ENCODE measurements around the gene SLC37A1.
"Not testable (repeated sequence)": the region's sequence is repeated elsewhere in the genome, so short reads cannot be mapped to it uniquely, and the experiment has no call there.

The SLC37A1 gene

GRCh38 chr21:42513151-42513984 is at the start of gene SLC37A1:
Gene SLC37A1, plus strand, starts transcription at chr21:42513852. Its CDS starts 4,603 bp downstream, at chr21:42518455.
- no peak for DNase-seq

GRCh38 chr21:42463861-42464515 is 49.7 kb upstream of the SLC37A1 start:
- DNase-seq = peak; percentile 60

- no peak for DNase-seq
Observed at GRCh38 chr21:42465008-42465802, 48.4 kb upstream of the SLC37A1 start.

- DNase-seq = no peak
Observed at GRCh38 chr21:42465803-42466127, 47.9 kb upstream of the SLC37A1 start.

- DNase-seq = no peak
Observed at GRCh38 chr21:42466700-42467099, 47.0 kb upstream of the SLC37A1 start.

GRCh38 chr21:42467140-42467983 is 46.3 kb upstream of the SLC37A1 start:
- DNase-seq = peak; percentile 30

GRCh38 chr21:42468491-42469131 is 45.0 kb upstream of the SLC37A1 start:
- DNase-seq = no peak

- DNase-seq = no peak
Observed at GRCh38 chr21:42469272-42469671, 44.4 kb upstream of the SLC37A1 start.

GRCh38 chr21:42469726-42470125 is 43.9 kb upstream of the SLC37A1 start:
- DNase-seq = not testable (repeated sequence)

GRCh38 chr21:42471206-42471605 is 42.4 kb upstream of the SLC37A1 start:
- no peak for DNase-seq

- DNase-seq = no peak
Observed at GRCh38 chr21:42471716-42472330, 41.8 kb upstream of the SLC37A1 start.

- DNase-seq = no peak
Observed at GRCh38 chr21:42472521-42472920, 41.1 kb upstream of the SLC37A1 start.

GRCh38 chr21:42473498-42474042 is 40.1 kb upstream of the SLC37A1 start:
- DNase-seq = no peak

GRCh38 chr21:42474043-42474831 is 39.4 kb upstream of the SLC37A1 start:
- no peak for DNase-seq

GRCh38 chr21:42475036-42475435 is 38.6 kb upstream of the SLC37A1 start:
- DNase-seq = no peak

GRCh38 chr21:42475526-42476387 is 37.9 kb upstream of the SLC37A1 start:
- no peak for DNase-seq

GRCh38 chr21:42476388-42477331 is 37.0 kb upstream of the SLC37A1 start:
- no peak for DNase-seq

GRCh38 chr21:42478504-42478903 is 35.1 kb upstream of the SLC37A1 start:
- no peak for DNase-seq

Measured in activated CD4-positive, alpha-beta T cell treated with anti-CD3 and anti-CD28 coated beads, Interleukin-2, amount 50 U/mL, for 16 hours (primary cell).